PC-9 (cell line): ENCODE data around the gene SELENOS.

ENCODE experiments used
- EZH2 ChIP-seq: fragments of 200-600 bp; sonication (generic); IDR thresholded peaks from 2 replicates; pipeline ENCODE4 v1.8.0; 2017; ENCODE audit warnings: antibody characterized with exemption, low read depth
- TF ChIP-seq, protein P1 (sequence below): fragments of 200-600 bp; sonication (generic); conservative IDR thresholded peaks from 2 replicates; pipeline ENCODE4 v1.6.1; 2017; ENCODE audit warnings: mixed run types, antibody characterized with exemption, mild to moderate bottlenecking, moderate library complexity

DNA sequence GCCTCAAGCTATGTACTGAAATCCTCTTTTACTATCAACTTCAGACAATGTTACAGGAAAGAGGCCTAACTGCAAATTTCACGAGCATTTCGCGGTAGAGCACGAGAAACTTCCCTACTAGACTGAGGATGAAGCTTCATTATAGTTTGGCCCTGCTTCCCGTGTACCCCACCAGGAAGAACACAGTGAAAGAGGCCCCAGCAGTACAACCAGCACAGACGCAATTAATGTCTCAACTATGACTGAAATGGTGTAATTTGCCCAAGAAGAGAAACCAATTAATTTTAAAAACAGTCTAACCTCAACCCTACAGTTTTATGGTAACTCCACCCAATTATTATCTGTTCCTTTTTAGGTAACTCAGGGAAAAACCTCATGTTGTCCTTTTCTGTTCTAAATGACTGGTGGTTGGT, 37.6 kb downstream of the SELENOS start:
- TF ChIP-seq, protein P1, sequence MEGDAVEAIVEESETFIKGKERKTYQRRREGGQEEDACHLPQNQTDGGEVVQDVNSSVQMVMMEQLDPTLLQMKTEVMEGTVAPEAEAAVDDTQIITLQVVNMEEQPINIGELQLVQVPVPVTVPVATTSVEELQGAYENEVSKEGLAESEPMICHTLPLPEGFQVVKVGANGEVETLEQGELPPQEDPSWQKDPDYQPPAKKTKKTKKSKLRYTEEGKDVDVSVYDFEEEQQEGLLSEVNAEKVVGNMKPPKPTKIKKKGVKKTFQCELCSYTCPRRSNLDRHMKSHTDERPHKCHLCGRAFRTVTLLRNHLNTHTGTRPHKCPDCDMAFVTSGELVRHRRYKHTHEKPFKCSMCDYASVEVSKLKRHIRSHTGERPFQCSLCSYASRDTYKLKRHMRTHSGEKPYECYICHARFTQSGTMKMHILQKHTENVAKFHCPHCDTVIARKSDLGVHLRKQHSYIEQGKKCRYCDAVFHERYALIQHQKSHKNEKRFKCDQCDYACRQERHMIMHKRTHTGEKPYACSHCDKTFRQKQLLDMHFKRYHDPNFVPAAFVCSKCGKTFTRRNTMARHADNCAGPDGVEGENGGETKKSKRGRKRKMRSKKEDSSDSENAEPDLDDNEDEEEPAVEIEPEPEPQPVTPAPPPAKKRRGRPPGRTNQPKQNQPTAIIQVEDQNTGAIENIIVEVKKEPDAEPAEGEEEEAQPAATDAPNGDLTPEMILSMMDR: no peak
- TF ChIP-seq EZH2: no peak
